GM19455 (cell line): ENCODE data around the gene OR51B5.
"Not testable (repeated sequence)": the region's sequence is repeated elsewhere in the genome, so short reads cannot be mapped to it uniquely, and the experiment has no call there.

Source experiments
- ATAC-seq: cut with Tn5 transposase; IDR thresholded peaks from one replicate; pipeline ENCODE4 v1.9.1; 2021; ENCODE audit not compliant: unreplicated experiment

OR51B5 gene

GRCh38 chr11:5336331-5336730 lies 7.0 kb downstream of the OR51B5 start:
- no peak for ATAC-seq

GRCh38 chr11:5335170-5335569 lies 8.2 kb downstream of the OR51B5 start:
- no peak for ATAC-seq

- no peak for ATAC-seq
These were observed 19.1 kb downstream of the OR51B5 start, which contains the start of gene OR51B2 for GRCh38 chr11:5324197-5324596. Gene OR51B2 (minus strand): TSS chr11:5324297. CDS start chr11:5324297, 0 bp downstream.

GRCh38 chr11:5317292-5317691 lies 26.0 kb downstream of the OR51B5 start:
- ATAC-seq = no peak

GRCh38 chr11:5313326-5314023 lies 29.8 kb downstream of the OR51B5 start:
- ATAC-seq = not testable (repeated sequence)

- no peak for ATAC-seq
These were observed 32.9 kb downstream of the OR51B5 start for GRCh38 chr11:5310423-5310822.

GRCh38 chr11:5307256-5308019 lies 35.9 kb downstream of the OR51B5 start:
- no peak for ATAC-seq

GRCh38 chr11:5304046-5304445 lies 39.3 kb downstream of the OR51B5 start:
- ATAC-seq = no peak

GRCh38 chr11:5303626-5304025 lies 39.7 kb downstream of the OR51B5 start:
- ATAC-seq = no peak

GRCh38 chr11:5301846-5302245 lies 41.5 kb downstream of the OR51B5 start, which contains the start of gene OR51B4:
Gene OR51B4 (minus strand): TSS chr11:5301946. CDS start chr11:5301946, 0 bp downstream.
- ATAC-seq = no peak

- no peak for ATAC-seq
These were observed 43.1 kb downstream of the OR51B5 start for GRCh38 chr11:5300251-5300650.

- ATAC-seq = no peak
These were observed 44.9 kb downstream of the OR51B5 start for GRCh38 chr11:5298451-5298850.

GRCh38 chr11:5297721-5298323 lies 45.5 kb downstream of the OR51B5 start:
- no peak for ATAC-seq

GRCh38 chr11:5294342-5294995 lies 48.9 kb downstream of the OR51B5 start:
- ATAC-seq = not testable (repeated sequence)

- ATAC-seq = no peak
These were observed 50.3 kb downstream of the OR51B5 start for GRCh38 chr11:5293028-5293427.
